ENCODE results near the gene TMEM131. TPM values are rescaled to one million over a fixed set of nuclear protein-coding genes. Genes with fewer than 3 reads are reported as not detected.

TMEM131 gene
- total and polyA plus RNA-seq, 10 of the 15 experiments (the other 5 are each of a cell fraction or from before 2014, with no cell fraction given), result 6.0 to 48.2 (median 23.2) TPM

GRCh38 chr2:98027538-98027937, 31.8 kb upstream of the TMEM131 start (continued):
- TF ChIP-seq, protein P1, sequence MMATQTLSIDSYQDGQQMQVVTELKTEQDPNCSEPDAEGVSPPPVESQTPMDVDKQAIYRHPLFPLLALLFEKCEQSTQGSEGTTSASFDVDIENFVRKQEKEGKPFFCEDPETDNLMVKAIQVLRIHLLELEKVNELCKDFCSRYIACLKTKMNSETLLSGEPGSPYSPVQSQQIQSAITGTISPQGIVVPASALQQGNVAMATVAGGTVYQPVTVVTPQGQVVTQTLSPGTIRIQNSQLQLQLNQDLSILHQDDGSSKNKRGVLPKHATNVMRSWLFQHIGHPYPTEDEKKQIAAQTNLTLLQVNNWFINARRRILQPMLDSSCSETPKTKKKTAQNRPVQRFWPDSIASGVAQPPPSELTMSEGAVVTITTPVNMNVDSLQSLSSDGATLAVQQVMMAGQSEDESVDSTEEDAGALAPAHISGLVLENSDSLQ (IDR thresholded peaks at IDR 0.05), result peak; percentile 60
- TF ChIP-seq SMC3 (IDR thresholded peaks at IDR 0.05; ENCODE audit: borderline replicate concordance, low read length), result no peak
- no peak for TF ChIP-seq NRF1 (conservative IDR thresholded peaks at IDR 0.05; ENCODE audit: low read depth, low read length)
- no peak for TF ChIP-seq CHD1 (IDR thresholded peaks at IDR 0.05; ENCODE audit: low read depth, low read length)
- no peak for TF ChIP-seq MYB (IDR thresholded peaks at IDR 0.05; ENCODE audit: borderline replicate concordance, low read depth, low read length)
- TF ChIP-seq CHD4 (IDR thresholded peaks at IDR 0.05), result no peak
- TF ChIP-seq PML (IDR thresholded peaks at IDR 0.05; ENCODE audit: low read length), result 0 out of 2 replicates have a peak, but pooled peaks have one; percentile 45
- TF ChIP-seq EGR1 (IDR thresholded peaks at IDR 0.05; ENCODE audit: borderline replicate concordance in 1 of 2, low read depth in 2 of 2, low read length in 2 of 2), result no peak
- TF ChIP-seq PAX8 (IDR thresholded peaks at IDR 0.05), result peak; percentile 58; the same call in 1 of the 2 replicates
- TF ChIP-seq CHD2 (IDR thresholded peaks at IDR 0.05; ENCODE audit: borderline replicate concordance, low read depth, low read length), result no peak
- TF ChIP-seq SMARCA5 (IDR thresholded peaks at IDR 0.05), result peak; percentile 93
- TF ChIP-seq JUND (IDR thresholded peaks at IDR 0.05; ENCODE audit: low read depth, low read length), result no peak
- TF ChIP-seq MEF2B (IDR thresholded peaks at IDR 0.05; ENCODE audit: partially characterized antibody, poor library complexity, severe bottlenecking), result no peak
- TF ChIP-seq IRF4 (IDR thresholded peaks at IDR 0.05; ENCODE audit: low read depth, low read length), result peak; percentile 12; the same call in 1 of the 2 replicates
- no peak for TF ChIP-seq ZZZ3 (IDR thresholded peaks at IDR 0.05; ENCODE audit: control insufficient read depth, insufficient read length, low read depth)
- TF ChIP-seq CBX5 (IDR thresholded peaks at IDR 0.05; ENCODE audit: low read depth), result peak; percentile 7; the same call in 1 of the 2 replicates
- no peak for TF ChIP-seq FOXM1 (IDR thresholded peaks at IDR 0.05; ENCODE audit: low read depth, low read length)

Measured in GM12878 (cell line).